Measurements from ENCODE around the gene RBM5. TPM values are rescaled to one million over a fixed set of nuclear protein-coding genes. Genes with fewer than 3 reads are reported as not detected.
A peak's percentile ranks its signal among the peaks of the same experiment; 100 is the strongest.

The RBM5 gene
- total RNA-seq, 4 donors from 2014 or later: 229 to 286 (median 260) TPM

GRCh38 chr3:50165910-50166538, 77.3 kb downstream of the RBM5 start:
- WGBS, 2 donors: 16 to 18% methylated on average over 13 to 15 of the region's 15 CpGs
- peaks cover 0 to 85% (median 50%) of the 10 kb centered on the region in 4 donors for H3K4me1 ChIP-seq
- no peaks in the 10 kb centered on the region for H3K9me3 ChIP-seq
- no peak overlapping the region for H3K4me3 ChIP-seq
- no peaks in the 10 kb centered on the region for H3K36me3 ChIP-seq
- DNase-seq (ENCODE audit: low spot score in 2 of 2): peak in 1 of 2 donors; percentile 17
- no peaks in the 10 kb centered on the region for H3K27me3 ChIP-seq
- TF ChIP-seq EP300 (IDR thresholded peaks at IDR 0.05) (no peak), CTCF (IDR thresholded peaks at IDR 0.05) (no peak), POLR2A (IDR thresholded peaks at IDR 0.05) (no peak)
- peak overlapping the region; percentile 33 to 83 (median 66) for H3K27ac ChIP-seq

GRCh38 chr3:50166620-50167019, 77.9 kb downstream of the RBM5 start:
- no peaks in the 10 kb centered on the region for H3K36me3 ChIP-seq
- WGBS, 2 donors: 25 to 43% methylated on average over 6 of the region's 6 CpGs
- DNase-seq (ENCODE audit: low spot score in 2 of 2): no peak
- H3K27ac ChIP-seq: peak overlapping the region in 3 of 4 donors; percentile 63 to 83 (median 69)
- TF ChIP-seq EP300 (IDR thresholded peaks at IDR 0.05): no peak
- no peak for TF ChIP-seq POLR2A (IDR thresholded peaks at IDR 0.05)
- no peak for TF ChIP-seq CTCF (IDR thresholded peaks at IDR 0.05)
- peaks cover 0 to 79% (median 49%) of the 10 kb centered on the region in 4 donors for H3K4me1 ChIP-seq
- H3K4me3 ChIP-seq: no peak overlapping the region
- H3K9me3 ChIP-seq: no peaks in the 10 kb centered on the region
- no peaks in the 10 kb centered on the region for H3K27me3 ChIP-seq

- Histone ChIP-seq H3K27me3 (no peaks in the 10 kb centered on the region), H3K27ac (peak overlapping the region; percentile 11 to 83 (median 44)), H3K9me3 (no peaks in the 10 kb centered on the region), H3K36me3 (no peaks in the 10 kb centered on the region), H3K4me3 (no peak overlapping the region), H3K4me1 (peaks cover 0 to 75% (median 48%) of the 10 kb centered on the region in 4 donors)
- TF ChIP-seq EP300 (IDR thresholded peaks at IDR 0.05) (no peak), POLR2A (IDR thresholded peaks at IDR 0.05) (no peak), CTCF (IDR thresholded peaks at IDR 0.05) (no peak)
- 64 to 68% methylated on average over 7 to 12 of the region's 16 CpGs for WGBS, 2 donors
- DNase-seq (ENCODE audit: low spot score in 2 of 2): no peak
These were observed 78.5 kb downstream of the RBM5 start for GRCh38 chr3:50167069-50167840.

- peak overlapping the region in 3 of 4 donors; percentile 26 to 83 (median 63) for H3K27ac ChIP-seq
- H3K4me3 ChIP-seq: no peak overlapping the region
- H3K9me3 ChIP-seq: no peaks in the 10 kb centered on the region
- TF ChIP-seq EP300 (IDR thresholded peaks at IDR 0.05): no peak
- no peak for TF ChIP-seq CTCF (IDR thresholded peaks at IDR 0.05)
- TF ChIP-seq POLR2A (IDR thresholded peaks at IDR 0.05): no peak
- no peaks in the 10 kb centered on the region for H3K27me3 ChIP-seq
- H3K36me3 ChIP-seq: no peaks in the 10 kb centered on the region
- 87 to 88% methylated on average over 7 of the region's 7 CpGs for WGBS, 2 donors
- DNase-seq (ENCODE audit: low spot score in 2 of 2): no peak
- H3K4me1 ChIP-seq: peaks cover 0 to 72% (median 46%) of the 10 kb centered on the region in 4 donors
These were observed 79.1 kb downstream of the RBM5 start for GRCh38 chr3:50167841-50168209.

GRCh38 chr3:50168388-50168787, 79.7 kb downstream of the RBM5 start:
- Histone ChIP-seq H3K27ac (peak overlapping the region in 1 of 4 donors; percentile 83), H3K9me3 (no peaks in the 10 kb centered on the region), H3K4me3 (no peak overlapping the region), H3K4me1 (peaks cover 0 to 66% (median 46%) of the 10 kb centered on the region in 4 donors), H3K36me3 (no peaks in the 10 kb centered on the region), H3K27me3 (no peaks in the 10 kb centered on the region)
- TF ChIP-seq POLR2A (IDR thresholded peaks at IDR 0.05): no peak
- TF ChIP-seq EP300 (IDR thresholded peaks at IDR 0.05): peak in 1 of 2 donors; percentile 11
- 52 to 73% methylated on average over 5 to 8 of the region's 9 CpGs for WGBS, 2 donors
- no peak for DNase-seq (ENCODE audit: low spot score in 2 of 2)

Other genes with a start within 250 kb of the RBM5 start
- gene TRAIP, start 232.4 kb upstream of the RBM5 start, total RNA-seq: 10 to 100 TPM in 1 of 4 donors, 1 to 10 TPM in 3; 1.5 to 12.2 (median 2.8) TPM
- not detected for gene CAMKV, start 219.0 kb upstream of the RBM5 start, total RNA-seq
- 1 to 10 TPM; 1.0 to 2.8 (median 2.3) TPM for gene MST1R, start 185.0 kb upstream of the RBM5 start, total RNA-seq
- 10 to 100 TPM in 3 of 4 donors, 1 to 10 TPM in 1; 6.9 to 18.8 (median 15.8) TPM for gene MON1A, start 159.1 kb upstream of the RBM5 start, total RNA-seq
- 100 to 1,000 TPM; 106 to 182 (median 158) TPM for gene RBM6, start 148.8 kb upstream of the RBM5 start, total RNA-seq
- 10 to 100 TPM; 14.4 to 58.5 (median 17.4) TPM for gene SEMA3F, start 66.4 kb downstream of the RBM5 start, total RNA-seq
- not detected for gene GNAT1, start 102.7 kb downstream of the RBM5 start, total RNA-seq
- gene SLC38A3, start 116.4 kb downstream of the RBM5 start, total RNA-seq: 1 to 10 TPM in 2 of 4 donors, under 1 TPM in 2; 0.21 to 8.1 (median 1.5) TPM
- gene GNAI2, start 147.3 kb downstream of the RBM5 start, total RNA-seq: 100 to 1,000 TPM; 201 to 265 (median 243) TPM
- gene SEMA3B, start 180.2 kb downstream of the RBM5 start, total RNA-seq: 100 to 1,000 TPM; 251 to 334 (median 261) TPM
- gene LSMEM2, start 190.2 kb downstream of the RBM5 start, total RNA-seq: 1 to 10 TPM; 2.0 to 3.1 (median 2.5) TPM
- gene IFRD2, start 203.5 kb downstream of the RBM5 start, total RNA-seq: 100 to 1,000 TPM in 1 of 4 donors, 10 to 100 TPM in 3; 42.0 to 129 (median 56.2) TPM
- 10 to 100 TPM in 1 of 4 donors, 1 to 10 TPM in 3; 1.2 to 17.9 (median 1.8) TPM for gene HYAL3, start 210.5 kb downstream of the RBM5 start, total RNA-seq
- 10 to 100 TPM; 12.6 to 24.3 (median 15.9) TPM for gene NAA80, start 210.5 kb downstream of the RBM5 start, total RNA-seq
- gene HYAL1, start 214.7 kb downstream of the RBM5 start, total RNA-seq: 10 to 100 TPM; 16.5 to 26.5 (median 20.8) TPM
- 100 to 1,000 TPM in 2 of 4 donors, 10 to 100 TPM in 2; 86.9 to 169 (median 129) TPM for gene HYAL2, start 233.8 kb downstream of the RBM5 start, total RNA-seq
- gene TUSC2, start 239.3 kb downstream of the RBM5 start, total RNA-seq: 10 to 100 TPM; 19.0 to 31.9 (median 20.8) TPM